HCT116 (cell line): ENCODE data around the gene NR5A2. TPM values are rescaled to one million over a fixed set of nuclear protein-coding genes. Genes with fewer than 3 reads are reported as not detected.

ENCODE experiments used
- ATAC-seq: fragments of 200-7000 bp; cut with Tn5 transposase; 2 replicates; pipeline ENCODE4 v1.9.1; 2020; ENCODE audit warnings: mild to moderate bottlenecking, moderate library complexity
- BruUV-seq: library from RNA; stranded (reverse); fragments of 400-500 nt; replicated peaks from 2 replicates; lab custom pipeline; 2021; lab: Mats Ljungman, UMichigan
- CTCF ChIA-PET: fragments of 300-600 bp; sonication (Branson Sonifier 250); formaldehyde crosslinking; loops from one replicate; lab custom pipeline; 2021; ENCODE audit warnings: antibody characterized with exemption; lab: Charles Lee
- POLR2A ChIA-PET: fragments of 300-600, 350-600 bp; sonication (Branson Sonifier 250); formaldehyde crosslinking; loops from one replicate; lab custom pipeline; 2021; ENCODE audit warnings: antibody characterized with exemption; lab: Charles Lee
- RAD21 ChIA-PET, 2 experiments: fragments of 300-600 bp; sonication (Branson Sonifier 250); formaldehyde crosslinking; loops; one replicate each; lab custom pipeline; 2023; ENCODE audit warnings: low total read pairs in 2 of 2; ENCODE audit not compliant: uncharacterized antibody in 2 of 2, unreplicated experiment in 2 of 2, low non-redundant PET in 1 of 2; lab: Charles Lee
- DNase-seq: peaks from one replicate; pipeline ENCODE4 v3.0.0-alpha.2; 2010; ENCODE audit warnings: low read depth, low spot score
- H2AFZ ChIP-seq: fragments of 200-600 bp; shearing (Covaris generic), sonication (generic); 2 replicates; pipeline ENCODE4 v1.6.1; 2017; ENCODE audit warnings: low read depth, mixed run types, mixed read lengths, antibody characterized with exemption, low read length; ENCODE audit not compliant: poor library complexity, severe bottlenecking
- H3K27ac ChIP-seq: 2 replicates; pipeline ENCODE4 v1.5.1; 2012; ENCODE audit warnings: low read depth, low read length
- H3K27me3 ChIP-seq: fragments of 200-600 bp; sonication (generic); 2 replicates; pipeline ENCODE4 v1.6.1; 2016; ENCODE audit warnings: mixed run types, low read length, mixed read lengths; ENCODE audit not compliant: insufficient read depth
- H3K36me3 ChIP-seq, 2 experiments: fragments of 200-500 bp in 1 of 2; fragments of 200-600 bp in 1 of 2; sonication (Bioruptor generic) in 1 of 2; sonication (generic) in 1 of 2; 2 replicates each; pipeline versions ENCODE4 v1.5.1 to v1.6.1; 2014 to 2016; ENCODE audit warnings: low read length in 2 of 2, inconsistent platforms in 1 of 2, mixed read lengths in 1 of 2, mixed run types in 1 of 2; ENCODE audit not compliant: insufficient read depth in 2 of 2, control insufficient read depth in 1 of 2
- H3K4me1 ChIP-seq, 2 experiments: fragments of 200-600 bp in 1 of 2; sonication (generic) in 1 of 2; 2 replicates each; pipeline versions ENCODE4 v1.5.1 to v1.6.1; 2012 to 2017; ENCODE audit warnings: low read length in 2 of 2, inconsistent platforms in 1 of 2, mild to moderate bottlenecking in 1 of 2, mixed read lengths in 1 of 2, mixed run types in 1 of 2, moderate library complexity in 1 of 2; ENCODE audit not compliant: insufficient read depth in 2 of 2, control insufficient read depth in 1 of 2
- H3K4me2 ChIP-seq: fragments of 200-600 bp; sonication (generic); 2 replicates; pipeline ENCODE4 v1.6.1; 2017; ENCODE audit warnings: mixed run types, low read length, mixed read lengths
- H3K4me3 ChIP-seq, 2 experiments: fragments of 200-600 bp in 1 of 2; sonication (generic) in 1 of 2; replicated peaks in 1 of 2; 2 replicates each; pipeline ENCODE4 v1.5.1; 2011 to 2016; ENCODE audit warnings: low read length in 2 of 2, control low read depth in 1 of 2, low read depth in 1 of 2, mild to moderate bottlenecking in 1 of 2, mixed read lengths in 1 of 2, mixed run types in 1 of 2
- H3K79me2 ChIP-seq: fragments of 200-600 bp; sonication (generic); 2 replicates; pipeline ENCODE4 v1.6.1; 2017; ENCODE audit warnings: mild to moderate bottlenecking, mixed run types, low read length, moderate library complexity, mixed read lengths; ENCODE audit not compliant: insufficient read depth
- H3K9ac ChIP-seq: fragments of 200-600 bp; sonication (generic); 2 replicates; pipeline ENCODE4 v1.6.1; 2016; ENCODE audit warnings: low read length, mixed read lengths
- H3K9me2 ChIP-seq: fragments of 200-600 bp; sonication (generic), shearing (Covaris generic); 2 replicates; pipeline ENCODE4 v1.6.1; 2017; ENCODE audit warnings: mixed run types, mild to moderate bottlenecking, moderate library complexity; ENCODE audit not compliant: insufficient read depth
- H3K9me3 ChIP-seq, 2 experiments: fragments of 200-500 bp in 1 of 2; fragments of 200-600 bp in 1 of 2; sonication (Bioruptor generic) in 1 of 2; sonication (generic) in 1 of 2; 2 replicates each; pipeline ENCODE4 v1.6.1; 2014 to 2017; ENCODE audit warnings: low read length in 2 of 2, mixed read lengths in 2 of 2, inconsistent platforms in 1 of 2, low read depth in 1 of 2, mild to moderate bottlenecking in 1 of 2, mixed run types in 1 of 2, moderate library complexity in 1 of 2; ENCODE audit not compliant: control insufficient read depth in 1 of 2, insufficient read depth in 1 of 2
- H4K20me1 ChIP-seq: fragments of 200-600 bp; sonication (generic), shearing (Covaris generic); 2 replicates; pipeline ENCODE4 v1.6.1; 2017; ENCODE audit warnings: mixed run types, mild to moderate bottlenecking, moderate library complexity; ENCODE audit not compliant: insufficient read depth
- CEBPB ChIP-seq: IDR thresholded peaks from 2 replicates; pipeline ENCODE4 v1.6.1; 2012; ENCODE audit warnings: low read depth
- CTCF ChIP-seq, 3 experiments: fragments of 200-600 bp in 1 of 3; sonication (generic) in 1 of 3; IDR thresholded peaks in 2 of 3; conservative IDR thresholded peaks in 1 of 3; 2 replicates each; pipeline ENCODE4 v1.5.1; 2012 to 2017; ENCODE audit warnings: low read depth in 2 of 3, low read length in 2 of 3, antibody characterized with exemption in 1 of 3, borderline replicate concordance in 1 of 3, control low read depth in 1 of 3, mild to moderate bottlenecking in 1 of 3, mixed read lengths in 1 of 3, mixed run types in 1 of 3, moderate library complexity in 1 of 3; ENCODE audit not compliant: insufficient read depth in 1 of 3
- ELF1 ChIP-seq: IDR thresholded peaks from 2 replicates; pipeline ENCODE4 v1.6.1; 2012; ENCODE audit warnings: low read depth, borderline replicate concordance
- JUND ChIP-seq: IDR thresholded peaks from 2 replicates; pipeline ENCODE4 v1.6.1; 2012
- POLR2A ChIP-seq: IDR thresholded peaks from 2 replicates; pipeline ENCODE4 v1.7.0; 2011; ENCODE audit warnings: borderline replicate concordance; ENCODE audit not compliant: insufficient read depth, insufficient read length; ENCODE audit errors: extremely low read depth
- RAD21 ChIP-seq: IDR thresholded peaks from 2 replicates; pipeline ENCODE4 v1.6.1; 2012; ENCODE audit warnings: low read depth, mild to moderate bottlenecking
- REST ChIP-seq: IDR thresholded peaks from 2 replicates; pipeline ENCODE4 v1.6.1; 2012; ENCODE audit warnings: low read depth
- SIN3A ChIP-seq: IDR thresholded peaks from 2 replicates; pipeline ENCODE4 v1.6.1; 2012; ENCODE audit warnings: low read depth
- SP1 ChIP-seq: IDR thresholded peaks from 2 replicates; pipeline ENCODE4 v1.6.1; 2012; ENCODE audit warnings: low read depth
- TCF7L2 ChIP-seq: IDR thresholded peaks from 2 replicates; pipeline ENCODE4 v1.7.0; 2011; ENCODE audit warnings: borderline replicate concordance, inconsistent platforms; ENCODE audit not compliant: insufficient read depth, insufficient read length; ENCODE audit errors: extremely low read depth
- ZBTB33 ChIP-seq: IDR thresholded peaks from 2 replicates; pipeline ENCODE4 v1.6.1; 2011; ENCODE audit warnings: mild to moderate bottlenecking, low read length, moderate library complexity; ENCODE audit not compliant: insufficient replicate concordance; ENCODE audit errors: extremely low read depth
- ZFX ChIP-seq: fragments of 450-650 bp; IDR thresholded peaks from 2 replicates; pipeline ENCODE4 v1.6.1; 2017
- intact Hi-C: fragments of 100-400 bp; cut with micrococcal nuclease; formaldehyde crosslinking; loops from 2 replicates; pipeline ENCODE4 v1.10.0; 2022
- total RNA-seq: library from RNA; stranded (reverse); gene quantifications from one replicate; pipeline ENCODE4 v1.2.1, GENCODE V29; 2021; ENCODE audit not compliant: unreplicated experiment

Gene NR5A2
- total RNA-seq, 1 experiment from 2014 or later: 0.91 TPM

DNA sequence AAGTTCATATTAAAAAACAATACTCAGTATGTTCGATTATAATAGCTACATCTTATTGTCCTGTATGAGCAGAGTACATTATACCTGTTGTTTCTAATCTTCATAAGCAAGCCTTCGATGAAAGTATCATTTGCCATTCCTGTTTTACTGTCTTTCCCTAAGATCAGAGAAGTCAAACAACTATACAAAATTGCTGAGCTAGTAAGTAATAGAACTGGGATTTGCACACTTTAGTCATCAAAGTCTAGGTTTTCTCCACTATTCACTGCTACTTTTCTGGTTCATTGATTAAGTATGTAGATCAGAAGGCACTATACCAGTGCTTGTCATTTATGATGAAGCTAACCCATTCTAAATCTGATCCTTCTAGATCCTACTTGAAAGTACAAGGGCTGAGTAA is 108.9 kb downstream of the NR5A2 start (continued):
- TF ChIP-seq REST: no peak

- ATAC-seq: peak; percentile 100
- DNase-seq: peak; percentile 57
- Histone ChIP-seq H3K4me1 (no peaks in the 10 kb centered on the region), H3K79me2 (no peaks in the 10 kb centered on the region), H3K9me3 (no peaks in the 10 kb centered on the region), H2AFZ (no peak overlapping the region), H3K4me2 (no peak overlapping the region), H3K36me3 (no peaks in the 10 kb centered on the region), H4K20me1 (no peaks in the 10 kb centered on the region), H3K27me3 (no peaks in the 10 kb centered on the region), H3K9me2 (no peaks in the 10 kb centered on the region), H3K9ac (no peak overlapping the region), H3K4me3 (no peak overlapping the region), H3K27ac (no peak overlapping the region)
- CTCF ChIA-PET: interaction anchor here (0.7 to 1.7 kb wide), 7 partner anchors 9 to 140 kb away, joined by 3 to 7 read pairs (median 3); no protein-coding TSS in a partner anchor
- POLR2A ChIA-PET: no interaction called here
- intact Hi-C loops: loop anchor here (1.0 to 10.0 kb wide), 2 partner anchors 345 to 371 kb away; no protein-coding TSS in a partner anchor
- RAD21 ChIA-PET: no interaction called here
- no TSS peak for BruUV-seq
- no peak for TF ChIP-seq SIN3A
- TF ChIP-seq ZBTB33: no peak
- TF ChIP-seq ZFX: no peak
- TF ChIP-seq CTCF (IDR thresholded peaks at IDR 0.05 in 2 of 3, conservative IDR thresholded peaks at IDR 0.05 in 1 of 3; ENCODE audit: borderline replicate concordance in 1 of 3, insufficient read depth in 1 of 3, low read depth in 2 of 3, low read length in 2 of 3): peak; percentile 64 to 80 (median 76); a peak in 5 of 6 replicates
- no peak for TF ChIP-seq POLR2A
- TF ChIP-seq REST: no peak
- TF ChIP-seq CEBPB: peak; percentile 34; the same call in 1 of the 2 replicates
- TF ChIP-seq ELF1: no peak
- TF ChIP-seq SP1: no peak
- TF ChIP-seq JUND: no peak
- no peak for TF ChIP-seq TCF7L2
- peak; percentile 77 for TF ChIP-seq RAD21
These were observed 112.2 kb downstream of the NR5A2 start for GRCh38 chr1:200139661-200140250.
